Measurements from ENCODE around the gene DNAJB8. TPM values are rescaled to one million over a fixed set of nuclear protein-coding genes. Genes with fewer than 3 reads are reported as not detected.

The DNAJB8 gene
- total RNA-seq, 1 donor from 2014 or later, result not detected

DNA sequence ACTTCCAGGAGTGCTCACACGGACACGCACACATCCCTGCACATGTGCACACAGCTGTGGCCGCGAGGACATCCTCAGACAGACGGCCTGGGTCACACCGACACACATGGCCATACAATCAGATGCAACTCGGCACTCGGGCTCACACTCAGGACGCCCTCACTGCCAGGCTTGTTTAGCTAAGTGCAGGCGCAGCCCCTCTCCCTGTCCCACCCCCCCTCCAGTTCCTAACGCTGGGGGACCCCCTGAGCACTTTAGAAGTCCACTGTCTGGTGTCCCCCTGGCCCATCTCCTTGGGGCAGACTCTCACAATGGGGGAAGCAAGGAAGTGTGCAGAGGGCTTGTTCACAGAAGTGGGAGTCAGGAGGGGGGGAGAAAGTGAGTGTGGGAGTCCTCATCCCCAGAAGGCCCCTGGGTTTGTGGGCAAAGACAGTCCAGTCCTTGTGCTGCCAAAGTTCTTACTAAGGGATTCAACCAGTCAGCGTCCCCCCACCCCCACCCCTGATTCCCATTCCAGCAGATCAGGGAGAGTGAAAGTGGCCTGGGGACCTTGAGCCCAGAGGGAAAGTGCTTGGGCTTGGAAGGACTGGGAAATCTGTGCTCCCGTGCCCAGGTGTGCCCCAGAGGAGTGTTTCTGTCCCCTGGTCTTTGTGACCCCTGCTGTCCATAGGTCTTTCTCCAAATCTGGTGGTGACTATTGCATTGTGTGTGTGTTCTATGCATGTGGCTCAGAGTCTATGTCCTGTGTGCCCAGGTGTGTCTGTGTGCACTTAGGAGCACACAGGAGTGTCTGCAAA lies 27.1 kb upstream of the DNAJB8 start:
- no peak for DNase-seq

DNA sequence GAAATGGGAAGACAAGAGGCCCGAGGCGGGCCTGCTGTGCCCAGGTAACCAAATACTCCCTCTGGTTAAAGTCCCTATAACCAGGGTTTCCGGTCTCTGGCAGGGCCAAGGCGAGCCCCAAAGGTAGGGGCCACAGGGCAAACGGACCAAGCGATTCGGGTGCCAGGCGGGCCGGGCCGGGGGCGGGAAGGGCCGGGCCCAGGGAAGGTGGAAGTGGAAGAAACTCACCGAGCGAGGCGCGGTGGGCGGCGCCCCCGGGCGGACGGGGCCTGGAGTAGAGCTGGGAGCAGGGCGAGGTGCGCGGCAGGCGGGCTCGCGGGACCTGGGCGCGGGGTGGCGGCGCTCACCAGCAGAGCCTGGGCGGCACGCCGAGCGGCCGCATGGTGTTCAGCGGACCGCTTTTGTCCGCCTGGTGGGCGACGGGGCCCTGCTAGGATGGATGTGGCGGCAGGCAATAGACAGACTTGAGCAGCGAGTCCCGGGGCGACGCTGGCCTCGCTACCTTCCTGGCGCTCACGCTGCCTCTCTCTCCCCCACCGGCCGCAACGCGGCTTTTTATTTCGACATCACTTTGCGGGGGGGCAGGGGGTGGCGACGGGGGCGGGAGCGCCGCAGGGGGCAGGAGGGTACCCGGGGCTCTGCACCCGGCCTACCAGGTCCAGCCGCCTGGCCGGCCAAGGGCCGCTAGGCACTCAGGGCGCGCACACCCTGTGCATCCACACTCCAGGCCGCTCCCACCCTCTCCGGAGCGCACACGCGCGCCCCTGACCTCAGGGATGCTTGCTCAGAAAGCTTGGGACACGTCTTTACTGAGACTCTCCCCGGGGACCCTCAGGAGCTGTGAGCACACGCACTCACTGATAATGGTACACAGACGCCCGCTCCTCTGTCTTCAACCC lies 26.2 kb upstream of the DNAJB8 start, which contains the start of gene GATA2:
Gene GATA2 (minus strand): TSS at position 531 of the 899 bp plus-strand sequence. CDS start 6,170 bp downstream, outside the sequence.
- DNase-seq, result peak; percentile 61

GRCh38 chr3:128491941-128492670 lies 25.4 kb upstream of the DNAJB8 start:
- peak; percentile 18 for DNase-seq

- DNase-seq, result peak; percentile 32
These were observed 24.9 kb upstream of the DNAJB8 start for GRCh38 chr3:128491691-128491940.

DNA sequence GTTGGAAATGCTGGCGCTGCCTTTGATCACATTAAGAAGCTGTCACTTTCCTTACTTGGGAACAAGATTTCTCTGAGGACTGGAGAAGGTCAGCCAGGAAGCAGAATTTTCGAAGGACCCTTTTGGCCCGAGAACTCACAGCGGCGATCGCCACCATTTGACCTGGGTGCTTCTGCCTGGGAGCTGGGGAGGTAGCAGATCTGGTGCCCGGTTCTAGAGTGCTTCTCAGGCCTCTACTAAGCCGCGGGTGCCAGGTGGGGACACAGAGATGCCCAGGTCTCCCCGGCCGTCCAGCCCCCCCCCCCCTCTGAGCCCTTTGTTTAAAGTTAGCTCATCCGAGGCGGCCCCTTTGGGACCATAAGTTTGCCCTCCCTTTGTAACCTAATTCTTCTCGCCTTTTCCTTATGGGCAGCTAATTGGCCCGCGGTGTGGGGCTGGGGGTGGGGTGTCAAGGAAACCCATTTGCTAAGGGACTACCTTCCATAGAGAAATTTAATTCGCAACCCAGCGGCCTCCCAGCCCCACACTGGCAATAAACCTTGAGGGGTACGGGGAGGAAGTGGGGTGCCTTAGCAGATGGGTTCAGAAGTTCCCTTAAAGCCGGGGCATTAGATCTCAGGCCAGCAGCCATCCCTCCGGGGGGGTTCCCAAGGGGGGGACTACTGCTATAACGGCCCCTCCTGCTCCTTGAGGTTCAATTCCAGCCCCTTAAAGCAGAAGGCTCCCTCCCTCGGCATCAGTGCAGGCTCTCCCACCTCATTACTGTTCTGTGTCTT lies 24.4 kb upstream of the DNAJB8 start:
- DNase-seq, result peak; percentile 42

DNA sequence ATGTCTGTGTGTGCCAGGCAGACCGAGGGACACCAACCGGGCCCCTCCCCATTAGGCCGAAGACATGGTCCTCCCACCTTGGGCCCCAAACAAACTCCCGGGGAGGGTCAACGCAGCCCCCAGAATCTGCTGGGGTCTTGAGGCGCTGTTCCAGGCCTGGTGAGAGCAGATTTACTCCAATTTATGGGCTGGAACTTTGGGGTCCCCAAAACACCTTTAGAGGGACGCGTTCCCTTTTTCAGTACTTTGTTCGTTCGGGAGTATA lies 23.9 kb upstream of the DNAJB8 start:
- DNase-seq, result no peak

- peak; percentile 73 for DNase-seq
These were observed 23.4 kb upstream of the DNAJB8 start for GRCh38 chr3:128489927-128490649.

DNA sequence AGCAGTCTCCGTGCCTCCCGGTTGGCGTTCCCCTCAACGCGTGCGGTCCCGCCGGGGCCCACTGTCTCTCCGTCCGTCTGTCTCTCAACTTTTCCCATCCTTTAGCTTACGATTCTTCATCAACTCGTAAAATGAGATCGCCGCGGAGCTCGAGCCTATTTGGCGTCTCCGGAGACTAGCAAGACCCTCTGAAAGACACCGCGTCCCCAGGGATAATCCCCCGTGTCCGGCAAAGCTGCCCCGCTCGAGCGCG lies 22.9 kb upstream of the DNAJB8 start:
- DNase-seq, result no peak

DNA sequence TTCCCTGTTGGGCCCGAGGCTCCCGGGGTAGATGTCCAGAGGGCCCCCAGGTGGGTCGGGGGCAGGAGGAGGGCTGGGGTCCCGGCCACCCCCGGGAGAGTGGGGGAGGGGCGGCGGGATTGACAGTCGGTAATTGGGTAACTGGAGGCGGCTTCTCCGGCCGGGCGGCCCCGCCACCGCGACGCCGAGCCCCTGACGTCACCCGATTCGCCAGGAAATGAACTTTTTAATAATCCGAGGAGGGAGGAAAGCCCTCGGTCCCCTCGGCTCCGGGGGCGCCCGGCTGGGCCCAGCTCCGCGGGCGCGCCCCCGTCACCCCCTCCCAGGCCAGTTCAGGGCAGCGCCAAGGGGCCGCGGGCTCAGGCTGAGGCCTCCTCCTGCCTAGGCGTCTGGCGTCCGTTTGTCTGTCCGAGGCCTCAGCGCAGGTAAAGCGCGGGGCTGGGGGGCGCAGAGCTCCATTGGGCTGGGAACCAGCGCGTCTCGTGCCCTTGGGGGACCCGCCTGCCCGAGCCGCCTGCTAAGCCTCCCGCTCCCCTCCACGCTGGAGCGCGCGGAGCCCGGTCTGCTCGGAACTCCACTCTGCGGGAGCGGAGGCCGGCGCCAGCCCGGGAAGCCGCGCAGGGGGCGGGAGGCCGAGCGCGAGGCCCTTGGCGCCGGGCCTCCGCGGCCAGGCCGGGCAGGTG lies 22.4 kb upstream of the DNAJB8 start:
- peak; percentile 72 for DNase-seq

- DNase-seq, result peak; percentile 49
These were observed 21.9 kb upstream of the DNAJB8 start for GRCh38 chr3:128488636-128488990.

- DNase-seq, result peak; percentile 97
These were observed 21.3 kb upstream of the DNAJB8 start for GRCh38 chr3:128487813-128488635.

- no peak for DNase-seq
These were observed 20.8 kb upstream of the DNAJB8 start for GRCh38 chr3:128487538-128487812.

DNA sequence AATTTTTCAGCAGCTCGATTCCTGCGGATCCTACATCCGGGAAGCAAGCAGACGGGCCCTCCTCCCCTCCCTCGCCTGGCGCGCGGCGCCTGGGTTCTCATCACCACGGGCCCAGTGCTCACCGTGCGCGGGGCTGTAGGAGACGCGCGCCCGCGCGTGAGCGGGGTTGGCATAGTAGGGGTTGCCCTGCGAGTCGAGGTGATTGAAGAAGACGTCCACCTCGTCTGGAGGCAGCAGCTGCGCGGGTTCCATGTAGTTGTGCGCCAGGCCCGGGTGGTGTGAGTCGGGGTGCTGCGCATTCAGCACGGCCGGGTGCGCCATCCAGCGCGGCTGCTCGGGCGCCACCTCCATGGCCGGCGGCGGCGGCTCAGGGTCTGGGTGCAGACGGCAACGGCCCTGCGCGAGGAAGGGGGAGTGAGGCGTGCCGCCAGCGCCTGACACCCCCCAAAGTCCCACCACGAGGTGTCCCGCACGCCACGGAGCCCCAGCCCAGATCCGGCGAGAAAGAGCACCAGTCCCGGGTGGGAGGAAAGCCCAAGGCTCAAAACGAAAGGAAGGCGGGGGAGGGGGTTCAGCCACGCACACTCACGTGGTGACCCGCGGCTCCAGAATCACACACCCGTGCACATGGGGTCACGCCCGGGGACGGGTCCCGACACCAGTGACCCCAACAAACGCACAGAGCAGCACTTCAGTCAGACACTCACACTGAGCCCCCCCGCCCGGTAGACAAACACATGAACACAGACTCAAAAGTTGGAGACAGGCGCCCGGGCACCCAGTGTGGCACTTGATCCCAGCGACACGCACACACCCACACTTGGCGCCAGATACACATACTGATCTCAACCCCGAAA lies 20.2 kb upstream of the DNAJB8 start:
- peak; percentile 65 for DNase-seq

DNA sequence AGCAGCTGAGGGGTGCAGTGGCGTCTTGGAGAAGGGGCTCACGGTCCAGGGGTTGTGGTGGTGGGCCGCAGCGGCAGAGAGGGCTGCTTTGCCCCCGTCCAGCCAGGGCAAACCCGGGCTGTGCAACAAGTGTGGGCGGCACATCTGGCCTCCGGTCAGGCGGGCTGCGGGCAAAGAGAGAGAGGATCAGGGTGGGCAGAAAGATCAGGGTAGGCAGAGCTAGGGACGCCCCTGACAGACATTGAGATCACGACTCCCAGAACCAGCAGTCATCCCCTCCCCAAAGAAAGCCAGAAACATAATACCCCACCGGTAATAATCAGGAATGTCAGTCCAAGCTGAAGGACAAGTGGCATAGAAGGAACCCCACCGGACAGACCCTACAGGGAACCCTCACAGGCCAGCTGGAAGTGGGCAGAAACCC lies 19.5 kb upstream of the DNAJB8 start:
- peak; percentile 33 for DNase-seq

GRCh38 chr3:128485282-128486204 lies 18.9 kb upstream of the DNAJB8 start:
- peak; percentile 26 for DNase-seq

DNA sequence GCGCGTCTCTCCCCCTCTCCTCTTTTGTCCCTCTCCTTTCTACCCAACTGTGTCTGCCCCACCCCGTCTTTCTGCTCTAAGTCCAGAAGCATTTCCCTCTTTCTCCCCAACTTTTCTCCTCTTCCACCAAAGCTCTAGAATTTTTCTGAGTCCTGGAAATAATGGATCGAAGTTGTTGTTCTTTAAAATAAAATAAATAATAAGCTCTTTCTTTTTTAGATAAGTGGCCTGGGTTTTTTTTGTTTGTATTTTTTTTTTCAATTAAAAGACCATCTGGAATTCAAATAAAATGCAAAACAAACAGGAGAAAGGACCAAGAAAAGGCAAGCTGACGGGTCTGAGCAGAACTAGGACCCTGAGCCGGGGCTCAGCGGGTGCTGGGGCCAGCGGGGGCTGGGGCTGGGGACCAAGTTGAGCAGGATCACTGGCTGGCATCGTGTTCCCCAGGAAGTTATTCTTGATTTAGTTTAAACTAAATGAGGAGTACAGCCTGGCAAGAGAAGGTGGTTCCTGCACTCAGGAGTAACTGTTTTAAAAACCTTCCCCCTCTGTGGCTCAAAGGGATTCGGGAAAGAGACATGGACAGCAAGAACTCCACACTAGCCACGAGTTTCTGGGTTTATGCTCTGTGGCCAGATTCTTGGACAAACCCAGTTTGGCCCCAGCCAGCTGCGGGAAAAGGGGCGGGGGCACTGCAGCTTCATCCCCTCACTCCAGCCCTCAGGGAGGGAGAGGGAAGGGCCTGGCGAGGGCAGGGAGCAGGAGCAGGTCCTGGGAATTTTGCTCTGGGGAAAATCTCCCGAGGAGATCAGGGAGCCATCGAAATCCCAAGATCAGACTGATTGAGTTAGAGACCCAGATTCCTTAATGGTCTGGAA lies 18.0 kb upstream of the DNAJB8 start:
- DNase-seq, result peak; percentile 47

DNA sequence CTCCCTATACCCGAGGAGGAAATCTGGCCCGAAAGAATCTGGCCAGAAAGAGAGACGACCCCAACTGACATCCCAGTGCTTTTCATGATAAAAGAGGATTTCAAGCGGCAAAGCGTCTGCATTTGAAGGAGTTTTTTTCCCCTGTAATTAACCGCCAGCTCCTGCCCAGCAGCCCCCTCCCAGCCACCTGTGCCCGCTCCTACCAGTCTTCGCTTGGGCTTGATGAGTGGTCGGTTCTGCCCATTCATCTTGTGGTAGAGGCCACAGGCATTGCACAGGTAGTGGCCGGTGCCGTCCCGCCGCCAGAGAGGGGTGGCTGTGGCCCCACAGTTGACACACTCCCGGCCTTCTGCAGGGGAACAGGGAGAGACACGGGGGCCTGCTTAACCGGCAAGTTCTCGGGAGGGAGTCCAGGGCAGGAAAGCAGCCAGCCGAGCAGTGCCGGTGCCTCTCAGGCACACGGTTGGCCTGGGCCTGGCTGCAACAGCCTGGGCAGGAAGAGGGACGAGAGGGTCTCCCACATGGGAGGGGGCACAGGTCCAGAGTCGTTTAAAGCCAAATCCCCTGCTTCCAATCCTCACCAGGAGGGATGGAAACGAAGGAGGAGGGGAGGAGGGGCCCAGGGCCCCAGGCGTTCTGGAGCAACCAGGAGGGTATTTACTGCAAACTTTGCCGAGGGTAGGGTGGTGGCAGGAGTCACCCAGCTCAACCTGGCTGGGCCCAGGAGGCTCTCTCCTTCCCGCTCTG lies 17.1 kb upstream of the DNAJB8 start:
- DNase-seq, result peak; percentile 60
